Heart right ventricle (tissue), 16 donors: ENCODE measurements around the gene METTL9. TPM values are rescaled to one million over a fixed set of nuclear protein-coding genes. Genes with fewer than 3 reads are reported as not detected.
"Not testable (repeated sequence)": the region's sequence is repeated elsewhere in the genome, so short reads cannot be mapped to it uniquely, and the experiment has no call there.

Experiments
- ATAC-seq, 8 donors: fragments of 200-7000 bp; cut with Tn5 transposase; one replicate each; pipeline ENCODE4 v1.9.1; 2020; ENCODE audit warnings: mild to moderate bottlenecking in 8 of 8, moderate library complexity in 8 of 8, moderate number of reproducible peaks in 1 of 8
- DNase-seq, 2 donors: peaks; one replicate each; pipeline ENCODE4 v3.0.0-alpha.2; 2020
- H3K27ac ChIP-seq, 10 donors: fragments of 200-600 bp; sonication (generic) in 2 of 10; one replicate each; pipeline versions ENCODE4 v1.5.0 to v1.8.0; 2020 to 2022; ENCODE audit warnings: mild to moderate bottlenecking in 3 of 10
- H3K27me3 ChIP-seq, 7 donors: fragments of 200-600 bp; one replicate each; pipeline ENCODE4 v1.8.0; 2021 to 2022; ENCODE audit warnings: mild to moderate bottlenecking in 2 of 7
- H3K36me3 ChIP-seq, 9 donors: fragments of 200-600 bp; sonication (generic) in 1 of 9; one replicate each; pipeline versions ENCODE4 v1.5.0 to v1.8.0; 2020 to 2022; ENCODE audit warnings: mild to moderate bottlenecking in 2 of 9
- H3K4me1 ChIP-seq, 9 donors: fragments of 200-600 bp; sonication (generic) in 1 of 9; one replicate each; pipeline versions ENCODE4 v1.5.0 to v1.8.0; 2020 to 2022; ENCODE audit warnings: mild to moderate bottlenecking in 4 of 9
- H3K4me3 ChIP-seq, 10 donors: fragments of 200-600 bp; sonication (generic) in 2 of 10; one replicate each; pipeline versions ENCODE4 v1.5.0 to v1.8.0; 2020 to 2022; ENCODE audit warnings: mild to moderate bottlenecking in 7 of 10, moderate library complexity in 2 of 10
- H3K9me3 ChIP-seq, 11 donors: fragments of 200-600 bp in 10 of 11; sonication (generic) in 2 of 11; one replicate each; pipeline versions ENCODE4 v1.5.0 to v1.8.0; 2013 to 2022; ENCODE audit warnings: mild to moderate bottlenecking in 2 of 11, control low read depth in 1 of 11, moderate library complexity in 1 of 11
- CTCF ChIP-seq, 9 donors: fragments of 200-600 bp; sonication (generic) in 2 of 9; IDR thresholded peaks; one replicate each; pipeline versions ENCODE4 v1.5.0 to v1.8.0; 2021 to 2022; ENCODE audit warnings: antibody characterized with exemption in 9 of 9, mild to moderate bottlenecking in 5 of 9, moderate library complexity in 1 of 9
- WGBS, 2 donors: extraction: QIAGEN DNeasy Blood & Tissue Kit; methylation state at CpG; one replicate each; pipeline ENCODE4 v1.1.7; 2013; ENCODE audit warnings: inconsistent platforms in 1 of 2; 5-methylcytosine and 5-hydroxymethylcytosine counted together
- intact Hi-C, 10 donors: fragments of 100-400 bp; cut with DNase I; formaldehyde crosslinking; loops; one replicate each; pipeline versions ENCODE4 v1.11.1 to v1.14.2; 2022
- polyA plus RNA-seq, 2 donors: library from polyadenylated mRNA; stranded (reverse); fragments of 200-250 nt; gene quantifications; one replicate each; pipeline ENCODE4 v1.2.3, GENCODE V29; 2013
- total RNA-seq, 10 donors: library from RNA; stranded (reverse); fragmentation: NEBNext Ultra II Directional in 3 of 10; extraction: Animal tissue kit (Norgen Biotek cat#: 25700) in 3 of 10; gene quantifications; one replicate each; pipeline versions ENCODE4 v1.2.1 to v1.2.4, GENCODE V29; 2021 to 2023
- donor health status: Arrhythmogenic right ventricular cardiomyopathy.
- donor health status: ischemic (EF 13 %, LVEDD 7.1; RV severe dilation, severe dysfunction).
- donor health status: healthy with polysubstance abuse.
- donor health status: DM: no; HTN: yes; CAD: no.
- donor health status: DM: no; HTN: no; CAD: no.
- donor health status: ischemic (EF 25% LVEDD 6.9; RV normal size, moderate dysfunction).
- donor health status: ischemic (EF 25% LVEDD 5.7; RV mildly dilated, moderate dysfunction).
- donor health status: healthy.
- donor health status: DM: yes; HTN: yes; CAD: no.
- donor health status: Ischemic cardiomyopathy.
- donor health status: ischemic (EF 35%, LVEDD 5.7; RV mildly dilated, moderate dysfunction).
- donor health status: nonischemic (EF 11% LVEDD 7.7; RV severe dilation, severe dysfunction).
- donor health status: DM: yes; HTN: yes; CAD: no.
- donor health status: PGD.
- donor health status: ischemic (EF 29% LVEDD 5.4; RV normal size, mild dysfunction).
- donor health status: nonischemic (EF 23%, LVEDD 6.1; RV moderate dilation, normal function).

Gene METTL9
- total and polyA plus RNA-seq, 12 donors: 11.9 to 66.0 (median 51.4) TPM

GRCh38 chr16:21634216-21634615 is 34.8 kb downstream of the METTL9 start:
- ATAC-seq (no peak), DNase-seq (no peak)
- H3K36me3 ChIP-seq: peaks cover 0 to 52% (median 5%) of the 10 kb centered on the region in 9 donors
- H3K27me3 ChIP-seq: no peaks in the 10 kb centered on the region
- intact Hi-C loops: loop anchor here in 2 of 10 donors (10.0 kb wide), 1 partner anchor 49 kb away; no protein-coding TSS in a partner anchor
- 86 to 96% methylated on average over 5 of the region's 5 CpGs for WGBS, 2 donors
- no peak overlapping the region for H3K4me3 ChIP-seq
- no peak overlapping the region for H3K27ac ChIP-seq
- no peak for TF ChIP-seq CTCF (IDR thresholded peaks at IDR 0.05)
- no peaks in the 10 kb centered on the region for H3K9me3 ChIP-seq
- H3K4me1 ChIP-seq: peaks cover 0 to 16% (median 0%) of the 10 kb centered on the region in 9 donors

DNA sequence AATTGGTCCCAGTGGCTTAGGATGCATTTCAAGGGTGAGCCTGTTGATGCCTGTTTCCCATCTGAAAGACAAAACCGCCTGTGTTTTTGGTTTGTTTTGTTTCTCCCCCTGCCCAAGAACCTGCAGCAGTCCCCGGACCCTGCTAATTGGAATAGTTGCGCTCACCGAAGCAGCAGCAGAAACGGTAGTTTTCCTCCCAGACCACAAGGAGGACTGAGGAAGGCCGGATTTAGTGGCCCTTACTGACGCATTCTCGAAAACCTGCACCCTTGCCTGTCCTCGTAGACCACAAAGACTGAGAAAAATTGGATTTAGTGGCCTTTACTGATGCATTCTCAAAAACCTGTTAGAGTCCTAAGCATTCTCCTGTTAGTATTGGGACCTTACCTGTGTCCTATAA is 36.3 kb downstream of the METTL9 start:
- H3K9me3 ChIP-seq, ATAC-seq, DNase-seq, H3K4me3 ChIP-seq, H3K27ac ChIP-seq, H3K27me3 ChIP-seq: not testable (repeated sequence)
- 91 to 98% methylated on average over 9 of the region's 9 CpGs for WGBS, 2 donors
- Histone ChIP-seq H3K4me1 (peaks cover 0 to 21% (median 0%) of the 10 kb centered on the region in 9 donors), H3K36me3 (peaks cover 0 to 41% (median 0%) of the 10 kb centered on the region in 9 donors)
- intact Hi-C loops: loop anchor here in 4 of 10 donors (5.0 to 10.0 kb wide), 3 partner anchors 38 to 53 kb away; partner anchors contain the start of gene METTL9 (in 1 of the 4)

GRCh38 chr16:21637032-21637968 is 37.9 kb downstream of the METTL9 start:
- WGBS, 2 donors: 96% methylated on average over 37 of the region's 37 CpGs
- Histone ChIP-seq H3K36me3 (peaks cover 0 to 34% (median 0%) of the 10 kb centered on the region in 9 donors), H3K27me3 (no peaks in the 10 kb centered on the region), H3K4me1 (peaks cover 0 to 13% (median 0%) of the 10 kb centered on the region in 9 donors), H3K4me3 (no peak overlapping the region), H3K27ac (no peak overlapping the region), H3K9me3 (no peaks in the 10 kb centered on the region)
- ATAC-seq: no peak
- intact Hi-C loops: loop anchor here in 4 of 10 donors (5.0 to 10.0 kb wide), 3 partner anchors 40 to 55 kb away; partner anchors contain the start of gene METTL9 (in 1 of the 4)
- no peak for TF ChIP-seq CTCF (IDR thresholded peaks at IDR 0.05)
- DNase-seq: no peak

GRCh38 chr16:21638573-21638975 is 39.2 kb downstream of the METTL9 start:
- 80% methylated on average over 4 of the region's 4 CpGs for WGBS, 2 donors
- Histone ChIP-seq H3K4me3 (no peak overlapping the region), H3K27ac (peak overlapping the region in 1 of 10 donors; percentile 18), H3K27me3 (no peaks in the 10 kb centered on the region), H3K9me3 (no peaks in the 10 kb centered on the region), H3K4me1 (peaks cover 0 to 13% (median 0%) of the 10 kb centered on the region in 9 donors), H3K36me3 (peaks cover 0 to 42% (median 0%) of the 10 kb centered on the region in 9 donors)
- no peak for DNase-seq
- intact Hi-C loops: loop anchor here in 4 of 10 donors (5.0 to 10.0 kb wide), 3 partner anchors 41 to 56 kb away; partner anchors contain the start of gene METTL9 (in 1 of the 4)
- no peak for TF ChIP-seq CTCF (IDR thresholded peaks at IDR 0.05)
- ATAC-seq: no peak
